Measurements from ENCODE around the gene MRPS22. TPM values are rescaled to one million over a fixed set of nuclear protein-coding genes. Genes with fewer than 3 reads are reported as not detected.

Gene MRPS22
- total and polyA plus RNA-seq, 2 donors (not counting 3 experiments of a cell fraction or from before 2014, with no cell fraction given): 33.8 to 45.6 TPM

GRCh38 chr3:139311557-139311956 is 32.3 kb upstream of the MRPS22 start:
- no peak for FAIRE-seq
- H3K9ac ChIP-seq (replicated peaks; ENCODE audit: extremely low read depth, insufficient read depth, low read length): no peak overlapping the region
- no peak overlapping the region for H3K4me3 ChIP-seq (replicated peaks in 1 of 3; ENCODE audit: insufficient read depth in 1 of 3, low read depth in 1 of 3, low read length in 3 of 3)
- intact Hi-C loops (cut with micrococcal nuclease): no loop called here
- no peaks in the 10 kb centered on the region for H3K79me2 ChIP-seq (ENCODE audit: control insufficient read depth, insufficient read depth, low read length)
- ChIA-PET POLR2A (no interaction called here), CTCF (no interaction called here)
- H3K4me2 ChIP-seq (ENCODE audit: insufficient read depth, low read length): no peak overlapping the region
- H2AFZ ChIP-seq (ENCODE audit: low read depth, low read length): no peak overlapping the region
- H4K20me1 ChIP-seq (replicated peaks; ENCODE audit: control insufficient read depth, extremely low read depth, insufficient read depth, low read length): no peaks in the 10 kb centered on the region
- BruUV-seq (replicated peaks): no TSS peak
- TF ChIP-seq POLR2A (IDR thresholded peaks at IDR 0.05; ENCODE audit: low read depth, low read length): no peak
- TF ChIP-seq GATA2 (IDR thresholded peaks at IDR 0.05; ENCODE audit: insufficient read depth, insufficient read length, low read depth, low read length): no peak
- TF ChIP-seq MYC (IDR thresholded peaks at IDR 0.05; ENCODE audit: low read depth, low read length): no peak
- no peak for TF ChIP-seq MAX (IDR thresholded peaks at IDR 0.05; ENCODE audit: insufficient read depth, insufficient read length)
- TF ChIP-seq POLR2AphosphoS5 (IDR thresholded peaks at IDR 0.05; ENCODE audit: insufficient read depth, low read depth, low read length): no peak
- TF ChIP-seq FOS (IDR thresholded peaks at IDR 0.05; ENCODE audit: borderline replicate concordance, insufficient read depth, low read length): no peak
- TF ChIP-seq CTCF (IDR thresholded peaks at IDR 0.05; ENCODE audit: extremely low read depth in 1 of 2, insufficient read depth in 1 of 2, low read depth in 1 of 2, low read length in 2 of 2): no peak
- TF ChIP-seq JUN (IDR thresholded peaks at IDR 0.05; ENCODE audit: borderline replicate concordance, insufficient read depth, insufficient read length, low read depth): no peak
- TF ChIP-seq EZH2 (IDR thresholded peaks at IDR 0.05; ENCODE audit: borderline replicate concordance, low read depth, low read length, severe bottlenecking): no peak
- no peaks in the 10 kb centered on the region for H3K36me3 ChIP-seq (ENCODE audit: control insufficient read depth in 2 of 2, extremely low read depth in 1 of 2, insufficient read depth in 2 of 2, low read length in 2 of 2)
- H3K9me3 ChIP-seq (replicated peaks; ENCODE audit: control insufficient read depth, insufficient read depth, low read length): no peaks in the 10 kb centered on the region
- H3K4me1 ChIP-seq (ENCODE audit: control insufficient read depth, extremely low read depth, insufficient read depth, low read length): no peaks in the 10 kb centered on the region
- no peaks in the 10 kb centered on the region for H3K27me3 ChIP-seq (ENCODE audit: control insufficient read depth in 2 of 2, insufficient read depth in 2 of 2, low read length in 2 of 2)
- no peak overlapping the region for H3K27ac ChIP-seq (ENCODE audit: insufficient read depth, low read depth, low read length)
- dilution Hi-C loops (cut with MboI; ENCODE audit: extremely low pct_ligation_motif_present, low sequenced_read_pairs): no loop called here
- no peak for DNase-seq (ENCODE audit: low read depth, low spot score)
- H3K9me1 ChIP-seq (replicated peaks; ENCODE audit: control insufficient read depth, extremely low read depth, insufficient read depth, low read length): no peaks in the 10 kb centered on the region

Measured in endothelial cell of umbilical vein (primary cell).